Vagina (tissue), 2 donors: Measurements from ENCODE around the gene HNRNPLL. TPM values are rescaled to one million over a fixed set of nuclear protein-coding genes. Genes with fewer than 3 reads are reported as not detected.

Source experiments
- DNase-seq, 2 donors: peaks; one replicate each; pipeline ENCODE4 v3.0.0-alpha.2; 2017; ENCODE audit errors: extremely low spot score in 2 of 2
- H3K27ac ChIP-seq: fragments of 200-600 bp; sonication (generic); one replicate; pipeline ENCODE4 v1.5.1; 2019
- H3K27me3 ChIP-seq: fragments of 200-600 bp; sonication (generic); one replicate; pipeline ENCODE4 v1.5.1; 2019
- H3K36me3 ChIP-seq, 2 donors: fragments of 200-600 bp; sonication (generic); one replicate each; pipeline ENCODE4 v1.5.1; 2017 to 2019
- H3K4me1 ChIP-seq: fragments of 200-600 bp; sonication (generic); one replicate; pipeline ENCODE4 v1.5.1; 2019
- H3K4me3 ChIP-seq, 2 donors: fragments of 200-600 bp; sonication (generic); 1 replicate in 1 of 2; 2 replicates in 1 of 2; pipeline ENCODE4 v1.5.1; 2016 to 2019
- H3K9me3 ChIP-seq: fragments of 200-600 bp; sonication (generic); one replicate; pipeline ENCODE4 v1.5.1; 2019
- CTCF ChIP-seq, 3 experiments: fragments of 450-650 bp in 2 of 3; fragments of 200-600 bp in 1 of 3; sonication (generic) in 1 of 3; IDR thresholded peaks; one replicate each; pipeline ENCODE4 v1.5.1; 2017 to 2019; ENCODE audit warnings: antibody characterized with exemption in 3 of 3, mild to moderate bottlenecking in 2 of 3, moderate library complexity in 2 of 3
- POLR2A ChIP-seq, 2 donors: fragments of 450-650 bp; IDR thresholded peaks; one replicate each; pipeline ENCODE4 v1.6.1; 2017; ENCODE audit warnings: antibody characterized with exemption in 2 of 2, mild to moderate bottlenecking in 2 of 2, moderate library complexity in 2 of 2
- POLR2AphosphoS5 ChIP-seq, 2 donors: sonication (generic); formaldehyde crosslinking; IDR thresholded peaks; one replicate each; pipeline ENCODE4 v1.9.0; 2017; ENCODE audit warnings: antibody characterized with exemption in 2 of 2, mild to moderate bottlenecking in 2 of 2, low read depth in 1 of 2; ENCODE audit not compliant: insufficient read depth in 1 of 2
- intact Hi-C: fragments of 100-400 bp; cut with DNase I; formaldehyde crosslinking; loops from one replicate; pipeline ENCODE4 v1.15.1; 2023
- total RNA-seq: library from RNA; depleted of rRNA; stranded (reverse); fragments of >200 nt; gene quantifications from one replicate; pipeline ENCODE4 v1.2.3, GENCODE V29; 2016

The HNRNPLL gene
- total RNA-seq, 1 donor from 2014 or later: 33.9 TPM

- DNase-seq: no peak
- Histone ChIP-seq H3K27ac (peak overlapping the region; percentile 98), H3K36me3 (no peaks in the 10 kb centered on the region), H3K4me1 (peaks cover 41% of the 10 kb centered on the region), H3K4me3 (peak overlapping the region; percentile 87 to 96), H3K27me3 (no peaks in the 10 kb centered on the region), H3K9me3 (no peaks in the 10 kb centered on the region)
- intact Hi-C loops: no loop called here
- no peak for TF ChIP-seq POLR2AphosphoS5 (IDR thresholded peaks at IDR 0.05; ENCODE audit: insufficient read depth in 1 of 2, low read depth in 1 of 2)
- TF ChIP-seq POLR2A (IDR thresholded peaks at IDR 0.05): no peak
- no peak for TF ChIP-seq CTCF (IDR thresholded peaks at IDR 0.05)
Measured at GRCh38 chr2:38602136-38602731, 494 bp downstream of the HNRNPLL start.

GRCh38 chr2:38601463-38602135 is 1.1 kb downstream of the HNRNPLL start:
- Histone ChIP-seq H3K4me3 (peak overlapping the region; percentile 87 to 96), H3K9me3 (no peaks in the 10 kb centered on the region), H3K4me1 (peaks cover 47% of the 10 kb centered on the region), H3K27me3 (no peaks in the 10 kb centered on the region), H3K36me3 (no peaks in the 10 kb centered on the region), H3K27ac (peak overlapping the region; percentile 98)
- no peak for DNase-seq
- intact Hi-C loops: no loop called here
- no peak for TF ChIP-seq POLR2A (IDR thresholded peaks at IDR 0.05)
- TF ChIP-seq POLR2AphosphoS5 (IDR thresholded peaks at IDR 0.05; ENCODE audit: insufficient read depth in 1 of 2, low read depth in 1 of 2): peak in 1 of 2 donors; percentile 21
- no peak for TF ChIP-seq CTCF (IDR thresholded peaks at IDR 0.05)

GRCh38 chr2:38600921-38601455 is 1.7 kb downstream of the HNRNPLL start:
- Histone ChIP-seq H3K27me3 (no peaks in the 10 kb centered on the region), H3K27ac (peak overlapping the region; percentile 98), H3K36me3 (no peaks in the 10 kb centered on the region), H3K9me3 (no peaks in the 10 kb centered on the region), H3K4me3 (peak overlapping the region; percentile 87 to 96), H3K4me1 (peaks cover 52% of the 10 kb centered on the region)
- intact Hi-C loops: no loop called here
- no peak for DNase-seq
- no peak for TF ChIP-seq POLR2A (IDR thresholded peaks at IDR 0.05)
- TF ChIP-seq CTCF (IDR thresholded peaks at IDR 0.05): no peak
- TF ChIP-seq POLR2AphosphoS5 (IDR thresholded peaks at IDR 0.05; ENCODE audit: insufficient read depth in 1 of 2, low read depth in 1 of 2): no peak

- Histone ChIP-seq H3K27ac (peak overlapping the region; percentile 98), H3K9me3 (no peaks in the 10 kb centered on the region), H3K27me3 (no peaks in the 10 kb centered on the region), H3K4me1 (peaks cover 52% of the 10 kb centered on the region), H3K36me3 (no peaks in the 10 kb centered on the region), H3K4me3 (peak overlapping the region; percentile 87 to 96)
- DNase-seq: no peak
- TF ChIP-seq POLR2A (IDR thresholded peaks at IDR 0.05) (no peak), POLR2AphosphoS5 (IDR thresholded peaks at IDR 0.05; ENCODE audit: insufficient read depth in 1 of 2, low read depth in 1 of 2) (no peak), CTCF (IDR thresholded peaks at IDR 0.05) (no peak)
- intact Hi-C loops: no loop called here
Measured at GRCh38 chr2:38600242-38600891, 2.4 kb downstream of the HNRNPLL start.
